ENCODE data around the gene LGALS13. TPM values are rescaled to one million over a fixed set of nuclear protein-coding genes. Genes with fewer than 3 reads are reported as not detected.

LGALS13 gene, protein sequence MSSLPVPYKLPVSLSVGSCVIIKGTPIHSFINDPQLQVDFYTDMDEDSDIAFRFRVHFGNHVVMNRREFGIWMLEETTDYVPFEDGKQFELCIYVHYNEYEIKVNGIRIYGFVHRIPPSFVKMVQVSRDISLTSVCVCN
- not detected in 5 replicates for total RNA-seq (2022; extraction: Qiagen RNA extraction)

DNA sequence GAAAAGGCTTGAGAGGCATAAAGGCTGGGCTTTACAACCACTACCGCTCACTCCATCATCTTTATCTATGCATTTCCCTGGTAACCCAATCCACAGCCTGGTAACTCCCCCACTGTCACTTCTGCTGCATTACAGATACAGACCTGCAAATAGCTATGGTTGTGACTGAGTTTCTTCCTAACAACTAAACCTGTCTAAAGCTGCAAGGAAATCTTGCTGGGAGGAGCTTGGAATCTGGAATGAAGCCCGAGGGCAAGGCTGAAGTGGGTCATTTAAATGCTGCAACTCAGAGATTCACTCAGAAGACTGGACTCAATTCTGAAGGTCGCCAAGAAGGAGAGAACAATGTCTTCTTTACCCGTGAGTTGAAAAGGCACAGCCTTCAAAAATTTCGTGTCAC, at the start of gene LGALS13:
TSS of gene LGALS13 (plus strand) at position 301 of the 400 bp plus-strand sequence. CDS start at position 346, 45 bp downstream.

DNA sequence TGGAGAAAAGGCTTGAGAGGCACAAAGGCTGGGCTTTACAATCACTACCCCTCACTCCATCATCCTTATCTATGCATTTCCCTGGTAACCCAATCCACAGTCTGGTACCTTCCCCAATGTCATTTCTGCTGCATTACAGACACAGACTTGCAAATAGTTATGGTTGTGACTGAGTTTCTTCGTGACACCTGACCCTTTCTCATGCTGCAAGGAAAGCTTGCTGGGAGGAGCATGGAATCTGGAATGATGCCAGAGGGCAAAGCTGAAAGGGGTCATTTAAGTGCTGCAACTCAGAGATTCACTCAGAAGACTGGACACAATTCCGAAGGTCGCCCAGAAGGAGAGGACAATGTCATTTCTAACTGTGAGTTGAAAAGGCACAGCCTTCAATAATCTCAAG, 53.3 kb downstream of the LGALS13 start, which contains the start of gene LGALS16:
TSS of gene LGALS16 (plus strand) at position 301 of the 400 bp plus-strand sequence. CDS start at position 350, 49 bp downstream.

Other genes starting within 250 kb of the LGALS13 start
- 71.5 to 77.5 TPM (median 74.2 TPM) in 5 replicates for gene PAF1, start 211.4 kb upstream of the LGALS13 start, total RNA-seq (2022; extraction: Qiagen RNA extraction)
- 70.9 to 84.3 TPM (median 75.6 TPM) in 5 replicates for gene MED29, start 211.1 kb upstream of the LGALS13 start, total RNA-seq (2022; extraction: Qiagen RNA extraction)
- gene ZFP36, start 195.7 kb upstream of the LGALS13 start, total RNA-seq (2022; extraction: Qiagen RNA extraction) = 156 to 252 TPM (median 234 TPM) in 5 replicates
- gene PLEKHG2, start 189.9 kb upstream of the LGALS13 start, total RNA-seq (2022; extraction: Qiagen RNA extraction) = 70.4 to 114 TPM (median 105 TPM) in 5 replicates
- gene RPS16, start 166.6 kb upstream of the LGALS13 start, total RNA-seq (2022; extraction: Qiagen RNA extraction) = 5,962 to 7,653 TPM (median 7,420 TPM) in 5 replicates
- 175 to 199 TPM (median 183 TPM) in 5 replicates for gene SUPT5H, start 156.9 kb upstream of the LGALS13 start, total RNA-seq (2022; extraction: Qiagen RNA extraction)
- gene TIMM50, start 121.7 kb upstream of the LGALS13 start, total RNA-seq (2022; extraction: Qiagen RNA extraction) = 170 to 223 TPM (median 212 TPM) in 5 replicates
- 5.9 to 11.4 TPM (median 10.6 TPM) in 5 replicates for gene DLL3, start 103.6 kb upstream of the LGALS13 start, total RNA-seq (2022; extraction: Qiagen RNA extraction)
- gene SELENOV, start 87.4 kb upstream of the LGALS13 start, total RNA-seq (2022; extraction: Qiagen RNA extraction) = not detected in 5 replicates
- gene EID2B, start 69.7 kb upstream of the LGALS13 start, total RNA-seq (2022; extraction: Qiagen RNA extraction) = 7.3 to 10.1 TPM (median 8.1 TPM) in 5 replicates
- gene EID2, start 62.4 kb upstream of the LGALS13 start, total RNA-seq (2022; extraction: Qiagen RNA extraction) = 33.6 to 44.2 TPM (median 43.1 TPM) in 5 replicates
- gene LGALS16, start 53.4 kb downstream of the LGALS13 start, total RNA-seq (2022; extraction: Qiagen RNA extraction) = not detected in 5 replicates
- gene LGALS14, start 102.0 kb downstream of the LGALS13 start, total RNA-seq (2022; extraction: Qiagen RNA extraction) = not detected in 5 replicates
- 0.18 TPM in 1 of 5 replicates, not detected in the others for gene CLC, start 135.5 kb downstream of the LGALS13 start, total RNA-seq (2022; extraction: Qiagen RNA extraction)
- not detected in 5 replicates for gene LEUTX, start 176.3 kb downstream of the LGALS13 start, total RNA-seq (2022; extraction: Qiagen RNA extraction)
- gene DYRK1B, start 231.6 kb downstream of the LGALS13 start, total RNA-seq (2022; extraction: Qiagen RNA extraction) = 18.2 to 22.5 TPM (median 20.4 TPM) in 5 replicates
- gene FBL, start 243.9 kb downstream of the LGALS13 start, total RNA-seq (2022; extraction: Qiagen RNA extraction) = 583 to 713 TPM (median 684 TPM) in 5 replicates